ENCODE results near the gene PSG7. TPM values are rescaled to one million over a fixed set of nuclear protein-coding genes. Genes with fewer than 3 reads are reported as not detected.
"Not testable (repeated sequence)": the region's sequence is repeated elsewhere in the genome, so short reads cannot be mapped to it uniquely, and the experiment has no call there.

Gene PSG7
- total RNA-seq, 1 donor from 2014 or later = not detected

GRCh38 chr19:42916931-42917330 lies 20.1 kb downstream of the PSG7 start:
- not testable (repeated sequence) for DNase-seq (ENCODE audit: low spot score)

GRCh38 chr19:42913516-42913915 lies 23.5 kb downstream of the PSG7 start:
- DNase-seq (ENCODE audit: low spot score) = not testable (repeated sequence)

DNA sequence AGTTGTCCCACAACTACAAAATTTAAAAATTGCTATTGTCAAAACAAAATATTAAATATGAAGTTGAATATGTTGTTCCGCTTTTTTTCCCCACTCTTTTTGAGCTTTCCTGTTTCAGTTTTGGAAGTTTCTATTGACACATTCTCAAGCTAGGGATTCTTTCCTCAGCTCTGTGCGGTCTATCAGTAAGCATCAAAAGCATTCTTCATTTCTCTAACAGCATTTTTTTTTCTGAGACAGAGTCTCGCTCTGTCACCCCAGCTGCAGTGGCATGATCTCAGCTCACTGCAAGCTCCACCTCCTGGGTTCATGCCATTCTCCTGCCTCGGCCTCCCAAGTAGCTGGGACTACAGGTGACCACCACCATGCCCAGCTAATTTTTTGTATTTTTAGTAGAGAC lies 24.1 kb downstream of the PSG7 start:
- not testable (repeated sequence) for DNase-seq (ENCODE audit: low spot score)

- DNase-seq (ENCODE audit: low spot score) = not testable (repeated sequence)
These were observed 25.3 kb downstream of the PSG7 start for GRCh38 chr19:42911731-42912130.

- not testable (repeated sequence) for DNase-seq (ENCODE audit: low spot score)
These were observed 30.8 kb downstream of the PSG7 start for GRCh38 chr19:42906162-42906561.

- not testable (repeated sequence) for DNase-seq (ENCODE audit: low spot score)
These were observed 36.4 kb downstream of the PSG7 start for GRCh38 chr19:42900561-42900960.

GRCh38 chr19:42899674-42900073 lies 37.3 kb downstream of the PSG7 start:
- DNase-seq (ENCODE audit: low spot score) = not testable (repeated sequence)

DNA sequence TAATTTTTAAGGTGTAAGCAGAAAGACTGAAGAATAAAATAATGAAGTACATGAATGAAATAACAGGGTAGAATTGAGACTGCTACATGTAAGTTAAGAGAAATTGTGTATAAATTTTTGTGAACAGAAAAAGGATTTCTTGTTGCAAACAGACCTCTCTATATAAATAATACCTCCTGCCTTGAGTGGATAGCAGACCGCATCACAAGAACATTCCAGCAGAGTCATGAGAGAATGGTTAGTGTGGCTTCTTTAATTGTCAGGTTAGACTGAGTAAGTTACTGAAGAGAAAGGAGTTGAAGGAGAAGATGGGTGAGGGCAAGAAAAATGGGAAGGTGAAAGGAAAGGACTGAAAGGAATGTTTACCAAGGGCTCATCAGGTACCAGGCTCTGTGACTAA lies 37.9 kb downstream of the PSG7 start:
- DNase-seq (ENCODE audit: low spot score) = not testable (repeated sequence)

DNA sequence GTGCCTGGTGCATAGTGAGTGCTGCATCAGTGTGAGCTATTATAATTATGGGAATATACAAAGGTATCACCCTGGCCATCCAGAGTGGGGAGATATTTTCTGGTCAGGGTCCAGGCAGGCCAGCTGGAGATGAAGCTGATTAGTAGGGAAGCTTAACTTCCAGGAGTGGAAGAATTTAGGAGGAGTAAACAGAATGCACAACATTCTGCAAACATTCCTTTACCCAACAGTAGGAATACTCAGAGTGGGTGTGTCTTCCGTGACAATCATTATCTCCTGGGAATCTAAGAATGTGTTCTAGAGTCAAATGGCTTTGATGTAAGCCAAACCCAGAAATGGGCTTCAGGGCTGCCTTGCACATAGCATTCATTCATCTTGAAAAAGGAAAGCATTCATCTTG lies 38.4 kb downstream of the PSG7 start:
- not testable (repeated sequence) for DNase-seq (ENCODE audit: low spot score)

GRCh38 chr19:42897729-42898128 lies 39.3 kb downstream of the PSG7 start:
- DNase-seq (ENCODE audit: low spot score) = not testable (repeated sequence)

DNA sequence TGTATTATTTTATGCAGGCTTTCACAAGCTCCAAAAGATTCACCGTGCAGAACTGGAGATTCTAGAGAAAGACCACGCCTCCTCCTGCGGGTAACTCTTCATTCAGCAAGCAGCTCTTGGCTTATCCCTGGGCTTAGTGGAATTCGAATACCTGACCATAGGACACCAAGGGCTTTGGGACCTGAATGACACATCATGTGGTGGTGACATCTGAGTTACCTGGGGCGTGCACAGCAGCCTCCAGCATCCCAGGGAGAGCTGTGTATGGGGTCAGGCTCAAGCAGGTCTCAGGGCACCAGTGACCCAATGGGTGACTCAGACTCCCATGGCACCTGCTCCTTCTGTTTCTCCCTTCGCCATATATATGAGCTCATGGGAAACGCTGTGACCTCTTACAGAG lies 46.6 kb downstream of the PSG7 start:
- DNase-seq (ENCODE audit: low spot score) = not testable (repeated sequence)

GRCh38 chr19:42887876-42888445 lies 49.0 kb downstream of the PSG7 start:
- not testable (repeated sequence) for DNase-seq (ENCODE audit: low spot score)

GRCh38 chr19:42882730-42883129 lies 54.3 kb downstream of the PSG7 start:
- not testable (repeated sequence) for DNase-seq (ENCODE audit: low spot score)

- DNase-seq (ENCODE audit: low spot score) = not testable (repeated sequence)
These were observed 55.0 kb downstream of the PSG7 start for GRCh38 chr19:42882010-42882409.

GRCh38 chr19:42881279-42881678 lies 55.7 kb downstream of the PSG7 start:
- DNase-seq (ENCODE audit: low spot score) = not testable (repeated sequence)

- not testable (repeated sequence) for DNase-seq (ENCODE audit: low spot score)
These were observed 56.4 kb downstream of the PSG7 start for GRCh38 chr19:42880621-42881020.

DNA sequence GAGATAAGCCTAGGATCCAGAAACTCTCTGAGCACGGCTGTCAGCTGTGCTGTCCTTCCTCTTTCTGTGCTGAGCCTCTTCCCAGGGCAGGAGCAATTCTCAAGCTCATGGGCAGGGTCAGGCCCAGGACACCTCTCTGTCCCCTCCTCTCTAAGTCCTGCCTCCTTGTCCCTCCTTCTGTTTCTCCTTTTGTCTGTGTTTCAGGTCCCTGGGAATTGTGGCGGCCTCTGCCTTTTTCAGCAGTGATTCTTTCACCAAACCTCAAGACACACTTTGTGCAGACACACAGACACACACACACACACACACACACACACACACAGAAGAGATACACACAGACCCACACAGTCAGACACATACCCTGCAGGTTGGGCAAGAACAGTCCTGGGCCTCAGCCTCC lies 57.4 kb downstream of the PSG7 start, which contains the start of gene PSG1:
Gene PSG1, minus strand, starts transcription at position 101 of the 400 bp plus-strand sequence. CDS start 132 bp downstream, outside the sequence.
- DNase-seq (ENCODE audit: low spot score) = no peak

DNA sequence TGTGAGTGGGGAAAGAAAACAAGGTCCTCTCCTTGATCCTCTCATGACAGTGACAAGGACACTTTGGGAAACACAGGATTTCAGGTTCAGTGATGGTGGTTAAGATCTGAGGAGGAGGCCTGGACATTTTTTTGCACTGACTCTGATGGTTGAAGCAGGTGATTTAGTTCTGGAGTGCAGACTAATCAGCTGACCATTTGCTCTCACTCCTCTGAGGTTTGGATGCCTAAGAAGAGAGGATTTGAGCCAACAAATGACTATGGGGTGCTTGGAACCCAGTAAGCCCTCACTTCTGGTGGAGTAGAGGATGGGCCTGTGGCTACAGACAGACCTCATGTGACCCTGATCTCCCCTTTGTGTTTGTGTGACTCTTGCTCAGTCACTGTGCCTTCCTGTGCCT lies 60.4 kb downstream of the PSG7 start:
- not testable (repeated sequence) for DNase-seq (ENCODE audit: low spot score)

- not testable (repeated sequence) for DNase-seq (ENCODE audit: low spot score)
These were observed 61.1 kb downstream of the PSG7 start for GRCh38 chr19:42875881-42876280.

DNA sequence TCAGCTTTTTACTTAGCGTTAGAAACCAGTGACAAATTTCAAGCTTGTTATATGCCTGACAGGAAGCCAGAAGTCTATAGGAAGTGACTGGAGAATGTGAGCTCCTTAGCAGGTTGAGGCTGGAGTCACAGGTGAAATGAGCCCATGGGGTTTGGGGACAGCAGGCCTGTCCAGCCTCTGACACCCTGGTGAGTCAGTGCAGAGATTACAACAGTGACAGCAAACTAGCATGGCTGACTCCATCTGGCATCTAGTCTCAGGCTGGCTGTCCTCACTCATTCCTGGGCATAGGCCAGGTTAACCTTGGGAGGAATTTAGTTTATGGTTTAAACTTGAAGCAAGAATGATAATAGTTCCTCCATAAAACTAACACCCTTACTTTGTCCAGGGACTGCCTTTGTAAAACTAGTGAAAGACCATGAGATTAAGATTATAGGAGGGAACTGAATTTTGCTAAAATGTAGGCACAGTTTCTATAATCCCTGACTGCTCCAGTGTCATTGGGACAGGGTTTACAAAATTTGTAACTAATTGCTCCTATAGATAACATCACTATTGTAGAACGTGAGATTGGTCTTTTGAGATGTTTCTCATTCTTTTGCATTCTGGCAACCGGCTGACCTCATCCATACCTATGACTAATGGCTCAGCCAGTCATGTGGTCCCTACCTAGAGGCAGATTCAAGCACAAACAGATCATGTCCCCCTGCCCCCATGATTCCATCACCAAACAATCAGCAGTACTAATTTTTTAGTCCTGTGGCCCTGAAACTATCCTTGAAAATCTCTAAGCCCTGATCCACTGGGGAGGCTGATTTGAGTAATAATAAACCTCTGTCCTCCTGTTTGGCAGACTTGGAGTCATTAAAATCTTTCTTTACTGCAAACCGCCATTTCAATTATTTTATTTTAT lies 61.9 kb downstream of the PSG7 start:
- not testable (repeated sequence) for DNase-seq (ENCODE audit: low spot score)

DNA sequence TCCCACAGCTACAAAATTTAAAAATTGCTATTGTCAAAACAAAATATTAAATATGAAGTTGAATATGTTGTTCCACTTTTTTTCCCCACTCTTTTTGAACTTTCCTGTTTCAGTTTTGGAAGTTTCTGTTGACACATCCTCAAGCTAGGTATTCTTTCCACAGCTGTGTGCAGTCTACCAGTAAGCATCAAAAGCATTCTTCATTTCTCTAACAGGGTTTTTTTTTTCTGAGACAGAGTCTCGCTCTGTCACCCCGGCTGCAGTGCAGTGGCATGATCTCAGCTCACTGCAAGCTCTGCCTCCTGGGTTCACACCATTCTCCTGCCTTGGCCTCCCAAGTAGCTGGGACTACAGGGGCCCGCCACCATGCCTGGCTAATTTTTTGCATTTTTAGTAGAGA lies 62.9 kb downstream of the PSG7 start:
- DNase-seq (ENCODE audit: low spot score) = not testable (repeated sequence)

Data from ureter (tissue), 1 donor.